ENCODE results near the gene KCNQ5.

KCNQ5 gene

DNA sequence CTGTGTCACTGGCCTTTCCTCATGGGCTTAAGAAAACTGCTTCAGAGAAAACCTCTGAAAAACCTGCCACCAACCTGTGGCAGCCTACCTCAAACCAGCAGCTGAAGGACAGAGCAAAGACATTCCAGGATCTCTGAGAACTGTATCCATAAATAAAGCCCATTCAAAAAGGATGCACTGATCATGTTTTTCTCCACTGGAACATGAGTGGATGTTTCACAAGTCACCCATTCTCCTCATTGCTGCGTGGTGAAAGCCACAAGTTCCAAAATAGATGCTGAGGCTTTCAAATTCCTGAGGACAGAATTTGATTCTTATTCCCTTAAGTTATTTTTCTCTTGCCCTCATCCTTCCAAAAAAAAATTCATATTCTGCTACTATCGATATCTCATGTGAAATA lies 322.8 kb downstream of the KCNQ5 start:
- Histone ChIP-seq H2BK15ac (ENCODE audit: low read length) (no peak overlapping the region), H3K36me3 (replicated peaks in 1 of 2; ENCODE audit: control insufficient read depth in 2 of 2, insufficient read depth in 2 of 2, low read length in 2 of 2) (no peaks in the 10 kb centered on the region), H2AK5ac (ENCODE audit: low read depth, low read length) (no peak overlapping the region), H3K9me3 (replicated peaks in 1 of 2; ENCODE audit: control insufficient read depth in 2 of 2, insufficient read depth in 1 of 2, low read depth in 1 of 2, low read length in 2 of 2) (no peaks in the 10 kb centered on the region), H2BK5ac (ENCODE audit: low read length) (no peak overlapping the region), H4K91ac (ENCODE audit: low read depth, low read length, poor library complexity) (no peak overlapping the region), H3K4ac (ENCODE audit: low read length) (no peak overlapping the region), H4K8ac (ENCODE audit: low read depth, low read length) (no peak overlapping the region), H3K14ac (ENCODE audit: low read length) (no peak overlapping the region), H3K23ac (ENCODE audit: low read depth, low read length, poor library complexity) (no peak overlapping the region), H3K9ac (ENCODE audit: low read depth, low read length, poor library complexity) (no peak overlapping the region), H3K4me3 (ENCODE audit: low read length in 2 of 2) (no peak overlapping the region), H3K4me2 (ENCODE audit: insufficient read depth, low read length, poor library complexity, severe bottlenecking) (no peak overlapping the region), H3K18ac (ENCODE audit: low read length) (no peak overlapping the region), H2BK12ac (ENCODE audit: low read length) (no peak overlapping the region), H2AFZ (ENCODE audit: low read length) (no peak overlapping the region), H2BK120ac (ENCODE audit: low read depth, low read length) (no peak overlapping the region), H3K79me1 (ENCODE audit: low read depth, low read length) (no peaks in the 10 kb centered on the region), H3K27ac (replicated peaks; ENCODE audit: low read length) (no peak overlapping the region), H3K27me3 (ENCODE audit: control insufficient read depth in 3 of 3, insufficient read depth in 3 of 3, low read depth in 1 of 3, low read length in 3 of 3) (no peaks in the 10 kb centered on the region), H3K4me1 (ENCODE audit: control insufficient read depth in 2 of 2, insufficient read depth in 1 of 2, low read depth in 1 of 2, low read length in 2 of 2) (no peaks in the 10 kb centered on the region)
- DNase-seq (ENCODE audit: low spot score): no peak
- no CpG with 5 or more reads among the region's 2 CpGs for WGBS, 2 donors (ENCODE audit: extremely low coverage in 2 of 2, insufficient read length in 2 of 2, insufficient replicate concordance in 1 of 2)

DNA sequence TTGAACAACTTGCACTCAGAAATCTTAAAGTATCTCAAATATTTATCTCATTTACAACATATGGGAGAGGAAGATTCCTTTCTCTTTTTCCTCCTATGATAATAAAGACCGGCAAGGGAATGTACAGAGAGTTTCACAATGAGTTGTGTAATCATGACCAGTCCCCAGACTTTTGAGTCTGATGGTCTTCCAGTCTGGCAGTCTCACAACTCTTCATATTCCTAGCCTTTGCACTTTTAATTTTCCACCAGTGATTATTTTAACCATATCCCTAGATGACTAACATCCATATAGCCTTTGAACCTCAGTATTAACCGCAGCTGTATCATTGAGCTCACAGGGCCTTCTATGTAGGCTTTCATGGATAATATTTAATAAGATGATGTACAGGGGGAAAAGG lies 324.9 kb downstream of the KCNQ5 start:
- Histone ChIP-seq H2BK15ac (ENCODE audit: low read length) (no peak overlapping the region), H3K18ac (ENCODE audit: low read length) (no peak overlapping the region), H2BK120ac (ENCODE audit: low read depth, low read length) (no peak overlapping the region), H3K9me3 (replicated peaks in 1 of 2; ENCODE audit: control insufficient read depth in 2 of 2, insufficient read depth in 1 of 2, low read depth in 1 of 2, low read length in 2 of 2) (no peaks in the 10 kb centered on the region), H2BK5ac (ENCODE audit: low read length) (no peak overlapping the region), H4K91ac (ENCODE audit: low read depth, low read length, poor library complexity) (no peak overlapping the region), H3K23ac (ENCODE audit: low read depth, low read length, poor library complexity) (no peak overlapping the region), H3K27me3 (ENCODE audit: control insufficient read depth in 3 of 3, insufficient read depth in 3 of 3, low read depth in 1 of 3, low read length in 3 of 3) (no peaks in the 10 kb centered on the region), H2AK5ac (ENCODE audit: low read depth, low read length) (no peak overlapping the region), H2AFZ (ENCODE audit: low read length) (no peak overlapping the region), H3K9ac (ENCODE audit: low read depth, low read length, poor library complexity) (no peak overlapping the region), H3K4me1 (ENCODE audit: control insufficient read depth in 2 of 2, insufficient read depth in 1 of 2, low read depth in 1 of 2, low read length in 2 of 2) (no peaks in the 10 kb centered on the region), H3K36me3 (replicated peaks in 1 of 2; ENCODE audit: control insufficient read depth in 2 of 2, insufficient read depth in 2 of 2, low read length in 2 of 2) (no peaks in the 10 kb centered on the region), H4K8ac (ENCODE audit: low read depth, low read length) (no peak overlapping the region), H3K4me2 (ENCODE audit: insufficient read depth, low read length, poor library complexity, severe bottlenecking) (no peak overlapping the region), H3K14ac (ENCODE audit: low read length) (no peak overlapping the region), H2BK12ac (ENCODE audit: low read length) (no peak overlapping the region), H3K4me3 (ENCODE audit: low read length in 2 of 2) (no peak overlapping the region), H3K27ac (replicated peaks; ENCODE audit: low read length) (no peak overlapping the region), H3K79me1 (ENCODE audit: low read depth, low read length) (no peaks in the 10 kb centered on the region), H3K4ac (ENCODE audit: low read length) (no peak overlapping the region)
- no CpG with 5 or more reads among the region's 2 CpGs for WGBS, 2 donors (ENCODE audit: extremely low coverage in 2 of 2, insufficient read length in 2 of 2, insufficient replicate concordance in 1 of 2)
- no peak for DNase-seq (ENCODE audit: low spot score)

DNA sequence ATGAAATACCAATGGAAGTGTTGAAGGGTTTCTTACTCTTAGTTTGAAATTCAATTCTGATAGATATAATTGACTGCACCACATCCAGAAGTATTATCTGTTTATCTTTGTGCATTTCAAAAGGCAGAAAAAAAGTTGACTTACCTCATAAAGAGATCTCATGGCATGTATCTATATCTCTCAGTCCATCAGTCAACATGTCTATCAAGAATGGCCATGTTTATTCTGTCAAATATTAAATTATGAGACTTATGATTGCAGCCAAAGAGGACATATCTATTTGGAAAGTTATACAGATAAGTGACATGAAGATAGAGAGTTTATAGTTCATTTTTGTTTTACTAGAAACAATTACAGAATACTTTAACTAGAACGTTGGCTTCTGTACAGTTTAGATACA lies 325.7 kb downstream of the KCNQ5 start:
- WGBS, 2 donors (ENCODE audit: extremely low coverage in 2 of 2, insufficient read length in 2 of 2, insufficient replicate concordance in 1 of 2): no CpG with 5 or more reads among the region's 1 CpG
- Histone ChIP-seq H3K23ac (ENCODE audit: low read depth, low read length, poor library complexity) (no peak overlapping the region), H4K91ac (ENCODE audit: low read depth, low read length, poor library complexity) (no peak overlapping the region), H2AFZ (ENCODE audit: low read length) (no peak overlapping the region), H3K27me3 (ENCODE audit: control insufficient read depth in 3 of 3, insufficient read depth in 3 of 3, low read depth in 1 of 3, low read length in 3 of 3) (no peaks in the 10 kb centered on the region), H3K9me3 (replicated peaks in 1 of 2; ENCODE audit: control insufficient read depth in 2 of 2, insufficient read depth in 1 of 2, low read depth in 1 of 2, low read length in 2 of 2) (no peaks in the 10 kb centered on the region), H3K4me3 (ENCODE audit: low read length in 2 of 2) (no peak overlapping the region), H2BK120ac (ENCODE audit: low read depth, low read length) (no peak overlapping the region), H2BK12ac (ENCODE audit: low read length) (no peak overlapping the region), H3K4ac (ENCODE audit: low read length) (no peak overlapping the region), H3K27ac (replicated peaks; ENCODE audit: low read length) (no peak overlapping the region), H2BK5ac (ENCODE audit: low read length) (no peak overlapping the region), H2AK5ac (ENCODE audit: low read depth, low read length) (no peak overlapping the region), H3K4me1 (ENCODE audit: control insufficient read depth in 2 of 2, insufficient read depth in 1 of 2, low read depth in 1 of 2, low read length in 2 of 2) (no peaks in the 10 kb centered on the region), H4K8ac (ENCODE audit: low read depth, low read length) (no peak overlapping the region), H2BK15ac (ENCODE audit: low read length) (no peak overlapping the region), H3K36me3 (replicated peaks in 1 of 2; ENCODE audit: control insufficient read depth in 2 of 2, insufficient read depth in 2 of 2, low read length in 2 of 2) (no peaks in the 10 kb centered on the region), H3K79me1 (ENCODE audit: low read depth, low read length) (no peaks in the 10 kb centered on the region), H3K14ac (ENCODE audit: low read length) (no peak overlapping the region), H3K4me2 (ENCODE audit: insufficient read depth, low read length, poor library complexity, severe bottlenecking) (no peak overlapping the region), H3K9ac (ENCODE audit: low read depth, low read length, poor library complexity) (no peak overlapping the region), H3K18ac (ENCODE audit: low read length) (no peak overlapping the region)
- DNase-seq (ENCODE audit: low spot score): no peak

DNA sequence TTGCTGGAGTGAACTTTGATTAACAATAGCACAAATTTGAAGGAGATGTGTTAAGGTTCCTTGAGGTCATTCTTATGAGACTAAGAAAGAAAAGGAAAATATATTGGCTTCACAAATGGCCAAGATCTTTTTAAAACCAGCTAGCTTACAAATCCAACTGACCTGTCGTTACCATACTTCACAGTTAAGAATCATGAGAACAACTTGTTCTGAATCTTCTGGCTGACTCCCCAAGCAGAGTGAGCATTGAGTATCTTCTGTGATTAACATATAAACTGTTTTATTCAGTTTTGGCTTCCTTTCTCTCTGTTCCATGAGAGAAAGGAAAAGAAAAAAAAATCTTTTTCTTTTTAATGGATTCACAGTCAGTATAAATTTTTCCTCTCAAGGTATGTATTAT lies 326.3 kb downstream of the KCNQ5 start:
- H2AK5ac ChIP-seq (ENCODE audit: low read depth, low read length): no peak overlapping the region
- H3K18ac ChIP-seq (ENCODE audit: low read length): no peak overlapping the region
- H3K14ac ChIP-seq (ENCODE audit: low read length): no peak overlapping the region
- no peak overlapping the region for H4K91ac ChIP-seq (ENCODE audit: low read depth, low read length, poor library complexity)
- H3K36me3 ChIP-seq (replicated peaks in 1 of 2; ENCODE audit: control insufficient read depth in 2 of 2, insufficient read depth in 2 of 2, low read length in 2 of 2): no peaks in the 10 kb centered on the region
- no peak overlapping the region for H2BK120ac ChIP-seq (ENCODE audit: low read depth, low read length)
- no peaks in the 10 kb centered on the region for H3K4me1 ChIP-seq (ENCODE audit: control insufficient read depth in 2 of 2, insufficient read depth in 1 of 2, low read depth in 1 of 2, low read length in 2 of 2)
- H3K9me3 ChIP-seq (replicated peaks in 1 of 2; ENCODE audit: control insufficient read depth in 2 of 2, insufficient read depth in 1 of 2, low read depth in 1 of 2, low read length in 2 of 2): no peaks in the 10 kb centered on the region
- no peak overlapping the region for H3K4ac ChIP-seq (ENCODE audit: low read length)
- DNase-seq (ENCODE audit: low spot score): no peak
- no peak overlapping the region for H2BK12ac ChIP-seq (ENCODE audit: low read length)
- H3K4me2 ChIP-seq (ENCODE audit: insufficient read depth, low read length, poor library complexity, severe bottlenecking): no peak overlapping the region
- no peak overlapping the region for H4K8ac ChIP-seq (ENCODE audit: low read depth, low read length)
- no peak overlapping the region for H3K9ac ChIP-seq (ENCODE audit: low read depth, low read length, poor library complexity)
- no peak overlapping the region for H3K23ac ChIP-seq (ENCODE audit: low read depth, low read length, poor library complexity)
- no peak overlapping the region for H2BK5ac ChIP-seq (ENCODE audit: low read length)
- no peak overlapping the region for H3K27ac ChIP-seq (replicated peaks; ENCODE audit: low read length)
- H3K4me3 ChIP-seq (ENCODE audit: low read length in 2 of 2): no peak overlapping the region
- no peak overlapping the region for H2AFZ ChIP-seq (ENCODE audit: low read length)
- no peak overlapping the region for H2BK15ac ChIP-seq (ENCODE audit: low read length)
- no peaks in the 10 kb centered on the region for H3K79me1 ChIP-seq (ENCODE audit: low read depth, low read length)
- no peaks in the 10 kb centered on the region for H3K27me3 ChIP-seq (ENCODE audit: control insufficient read depth in 3 of 3, insufficient read depth in 3 of 3, low read depth in 1 of 3, low read length in 3 of 3)
- no CpG with 5 or more reads among the region's 1 CpG for WGBS, 2 donors (ENCODE audit: extremely low coverage in 2 of 2, insufficient read length in 2 of 2, insufficient replicate concordance in 1 of 2)
